ENCODE measurements around the gene NTRK3.

DNA sequence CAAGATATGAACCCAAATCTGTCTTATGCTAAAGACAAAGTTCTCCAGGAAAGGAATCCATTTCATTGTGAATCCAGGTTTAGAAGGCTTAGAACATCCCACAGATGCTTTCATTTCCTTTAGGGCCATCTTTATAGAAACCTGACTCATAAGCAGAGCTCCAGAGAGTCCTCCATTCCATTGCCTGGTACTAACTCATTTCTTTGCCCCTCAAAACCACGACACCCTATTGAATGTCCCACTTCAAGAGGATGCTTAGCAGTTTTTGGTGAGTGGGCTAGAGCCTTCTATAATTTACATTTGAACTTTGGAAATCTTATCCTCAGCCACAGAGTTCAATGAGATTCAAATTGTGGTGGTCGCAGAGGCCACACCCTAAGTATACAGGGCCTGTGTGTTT lies 325.0 kb downstream of the NTRK3 start:
- no peak for TF ChIP-seq CTCF (IDR thresholded peaks at IDR 0.05)
- TF ChIP-seq POLR2A (IDR thresholded peaks at IDR 0.05): no peak
